A375 (cell line): ENCODE results near the gene CHEK2. TPM values are rescaled to one million over a fixed set of nuclear protein-coding genes. Genes with fewer than 3 reads are reported as not detected.

Experiments
- small RNA-seq: library from RNA; depleted of rRNA; stranded (forward); fragments of <200 nt; gene quantifications from one replicate; pipeline ENCODE3, GENCODE V24; 2014
- total RNA-seq: library from RNA; depleted of rRNA; stranded (reverse); fragments of >200 nt; shearing (Covaris generic); gene quantifications from 2 replicates; pipeline ENCODE4 v1.2.3, GENCODE V29; 2014; rRNA removed

CHEK2 gene
- 12.0 and 16.2 TPM in 2 replicates for total RNA-seq

GRCh38 chr22:28741785-28742561, at the start of gene CHEK2, which contains the start of gene HSCB:
Gene CHEK2, minus strand, starts transcription at chr22:28741820. Its CDS starts 7,099 bp downstream, at chr22:28734721.
Gene HSCB, plus strand, starts transcription at chr22:28742039. Its CDS starts 57 bp downstream, at chr22:28742096.

GRCh38 chr22:28772633-28773460, 31.2 kb upstream of the CHEK2 start, which contains the start of gene CCDC117:
Gene CCDC117, plus strand, starts transcription at chr22:28772695. Its CDS starts 155 bp downstream, at chr22:28772850.

GRCh38 chr22:28679611-28680287, 61.9 kb downstream of the CHEK2 start, which contains the start of gene TTC28:
Gene TTC28, minus strand, starts transcription at chr22:28679840. Its CDS starts 117 bp downstream, at chr22:28679723.

Small RNA genes within 50 kb of the gene (small RNA-seq; reads per million reads assigned to genes)
- not detected for gene RN7SL162P

Other genes with a start within 250 kb of the CHEK2 start
- gene TTC28, start 62.0 kb downstream of the CHEK2 start, total RNA-seq = 3.2 and 5.3 TPM in 2 replicates
- gene HSCB, start 219 bp upstream of the CHEK2 start, total RNA-seq = 8.4 and 11.6 TPM in 2 replicates
- 8.2 and 8.5 TPM in 2 replicates for gene CCDC117, start 30.9 kb upstream of the CHEK2 start, total RNA-seq
- gene XBP1, start 58.7 kb upstream of the CHEK2 start, total RNA-seq = 162 and 229 TPM in 2 replicates
- gene ZNRF3, start 141.8 kb upstream of the CHEK2 start, total RNA-seq = 4.1 and 4.8 TPM in 2 replicates